Measurements from ENCODE around the gene RASSF8.

RASSF8 gene

DNA sequence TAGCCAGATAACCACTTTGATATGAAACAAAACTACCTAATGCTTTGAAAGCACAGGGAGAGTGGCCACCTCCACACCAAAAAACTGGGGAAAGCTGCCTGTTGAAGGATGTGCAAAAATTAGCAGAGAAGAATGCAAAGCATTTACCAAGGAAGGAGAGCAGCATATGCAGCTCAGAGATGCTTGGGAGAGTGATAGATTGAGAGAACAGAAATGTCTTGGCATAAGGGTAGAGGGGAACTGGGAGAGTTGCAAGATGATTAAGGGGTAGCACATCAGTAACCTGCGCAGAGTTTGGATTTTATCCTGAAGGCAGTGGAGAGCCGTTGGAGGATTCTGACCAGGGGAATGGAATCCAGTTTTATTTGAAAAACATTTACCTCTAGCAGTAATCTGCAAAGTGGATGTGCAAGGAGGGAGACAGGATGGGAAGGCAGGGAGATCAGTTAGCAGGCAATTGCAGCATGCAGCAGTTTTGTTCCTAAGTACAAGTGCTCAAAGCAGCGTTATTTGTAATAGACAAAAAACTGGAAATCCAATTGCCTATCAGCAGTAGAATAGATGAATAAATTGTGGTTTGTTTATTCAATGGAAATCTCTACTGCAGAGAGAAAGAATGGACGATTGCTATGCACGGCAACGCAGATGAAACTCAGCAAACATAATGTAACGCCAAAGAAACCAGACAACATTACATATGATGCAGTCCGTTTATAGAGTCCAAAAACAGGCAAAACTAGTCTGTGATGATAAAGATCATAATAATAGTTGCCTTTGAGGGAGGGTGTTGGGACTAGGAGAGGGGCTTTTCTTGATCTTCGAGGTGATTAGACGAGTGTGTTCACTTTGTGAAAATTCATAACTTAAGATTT, 84.9 kb downstream of the RASSF8 start:
- TF ChIP-seq, protein P1, sequence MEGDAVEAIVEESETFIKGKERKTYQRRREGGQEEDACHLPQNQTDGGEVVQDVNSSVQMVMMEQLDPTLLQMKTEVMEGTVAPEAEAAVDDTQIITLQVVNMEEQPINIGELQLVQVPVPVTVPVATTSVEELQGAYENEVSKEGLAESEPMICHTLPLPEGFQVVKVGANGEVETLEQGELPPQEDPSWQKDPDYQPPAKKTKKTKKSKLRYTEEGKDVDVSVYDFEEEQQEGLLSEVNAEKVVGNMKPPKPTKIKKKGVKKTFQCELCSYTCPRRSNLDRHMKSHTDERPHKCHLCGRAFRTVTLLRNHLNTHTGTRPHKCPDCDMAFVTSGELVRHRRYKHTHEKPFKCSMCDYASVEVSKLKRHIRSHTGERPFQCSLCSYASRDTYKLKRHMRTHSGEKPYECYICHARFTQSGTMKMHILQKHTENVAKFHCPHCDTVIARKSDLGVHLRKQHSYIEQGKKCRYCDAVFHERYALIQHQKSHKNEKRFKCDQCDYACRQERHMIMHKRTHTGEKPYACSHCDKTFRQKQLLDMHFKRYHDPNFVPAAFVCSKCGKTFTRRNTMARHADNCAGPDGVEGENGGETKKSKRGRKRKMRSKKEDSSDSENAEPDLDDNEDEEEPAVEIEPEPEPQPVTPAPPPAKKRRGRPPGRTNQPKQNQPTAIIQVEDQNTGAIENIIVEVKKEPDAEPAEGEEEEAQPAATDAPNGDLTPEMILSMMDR (IDR thresholded peaks at IDR 0.05; ENCODE audit: low read depth, low read length): no peak
- H3K4me3 ChIP-seq (ENCODE audit: low read depth, low read length): no peak overlapping the region

DNA sequence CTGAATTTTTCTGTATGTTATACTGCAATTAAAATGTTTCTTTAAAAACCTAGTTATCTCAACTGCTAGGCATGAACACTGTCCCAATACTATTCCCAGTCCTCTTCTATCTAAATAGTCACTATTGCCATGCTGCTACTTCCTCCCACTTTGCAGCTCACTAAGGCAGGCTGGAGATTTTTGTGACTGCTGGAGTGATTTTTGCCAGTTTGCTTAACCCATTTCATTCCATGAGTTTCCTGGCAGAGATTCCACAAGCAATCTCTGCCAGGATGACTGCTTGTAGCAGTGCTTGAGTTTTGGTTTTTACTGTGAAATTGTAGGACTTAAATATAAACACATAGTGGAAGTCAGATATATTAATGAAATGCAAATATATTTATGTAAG, 85.5 kb downstream of the RASSF8 start:
- H3K4me3 ChIP-seq (ENCODE audit: low read depth, low read length): no peak overlapping the region
- TF ChIP-seq, protein P1 (IDR thresholded peaks at IDR 0.05; ENCODE audit: low read depth, low read length): no peak

DNA sequence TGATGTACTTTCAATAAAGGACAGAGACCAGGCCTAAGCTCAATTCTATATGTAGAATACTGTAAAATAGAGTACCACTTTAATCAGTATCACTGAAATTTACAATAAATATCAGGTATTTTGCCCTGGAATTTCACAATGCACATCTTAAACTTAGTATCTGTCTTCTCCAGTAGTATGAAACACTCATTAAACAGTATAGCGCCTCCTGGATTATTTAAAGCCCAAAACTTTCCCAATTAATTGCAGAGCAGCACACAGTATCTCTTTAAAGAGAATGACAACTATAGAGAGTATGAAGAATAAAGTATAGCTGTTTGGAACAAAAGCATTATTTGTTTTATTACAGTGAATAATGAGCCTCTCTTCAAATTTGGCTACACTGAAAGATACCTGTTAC, 86.1 kb downstream of the RASSF8 start:
- no peak overlapping the region for H3K4me3 ChIP-seq (ENCODE audit: low read depth, low read length)
- TF ChIP-seq, protein P1 (IDR thresholded peaks at IDR 0.05; ENCODE audit: low read depth, low read length): no peak

DNA sequence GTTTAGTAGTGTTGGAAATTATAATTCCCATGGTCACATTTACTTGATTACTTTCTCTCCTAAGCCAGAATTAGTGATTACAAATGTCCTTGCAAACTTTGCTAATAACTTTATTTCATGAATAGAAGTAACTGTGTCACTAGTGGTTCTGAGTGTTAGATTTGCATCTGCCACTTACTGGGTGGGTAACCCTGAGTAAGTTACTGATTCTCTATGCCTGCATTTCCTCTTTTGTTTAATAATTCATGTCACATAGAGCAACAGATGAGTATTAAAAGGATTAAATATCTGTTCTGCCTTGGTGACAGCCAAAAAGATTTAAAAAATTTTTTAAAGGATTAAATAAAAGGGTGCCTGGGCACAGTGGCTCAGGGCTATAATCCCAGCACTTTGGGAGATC, 87.7 kb downstream of the RASSF8 start:
- no peak overlapping the region for H3K4me3 ChIP-seq (ENCODE audit: low read depth, low read length)
- TF ChIP-seq, protein P1 (IDR thresholded peaks at IDR 0.05; ENCODE audit: low read depth, low read length): no peak

DNA sequence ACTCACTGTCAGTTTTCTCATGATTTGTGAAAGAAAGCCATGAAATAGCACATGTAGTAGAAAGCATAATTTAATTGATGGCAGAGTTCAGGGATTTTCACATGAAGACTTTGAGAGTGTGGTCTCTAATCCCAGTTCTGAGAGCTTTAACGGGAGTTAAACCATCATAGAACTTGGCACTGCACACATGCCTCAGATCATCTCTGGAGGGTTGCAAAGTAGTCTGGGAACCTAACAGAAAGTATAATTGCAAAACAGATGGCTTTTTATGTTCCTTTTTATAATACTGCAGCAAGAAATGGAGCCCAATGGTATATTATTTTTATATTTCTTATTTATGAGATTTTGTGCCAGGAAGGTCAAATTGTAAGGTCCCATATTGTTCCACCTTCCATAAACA, 88.4 kb downstream of the RASSF8 start:
- TF ChIP-seq, protein P1 (IDR thresholded peaks at IDR 0.05; ENCODE audit: low read depth, low read length): no peak
- no peak overlapping the region for H3K4me3 ChIP-seq (ENCODE audit: low read depth, low read length)

DNA sequence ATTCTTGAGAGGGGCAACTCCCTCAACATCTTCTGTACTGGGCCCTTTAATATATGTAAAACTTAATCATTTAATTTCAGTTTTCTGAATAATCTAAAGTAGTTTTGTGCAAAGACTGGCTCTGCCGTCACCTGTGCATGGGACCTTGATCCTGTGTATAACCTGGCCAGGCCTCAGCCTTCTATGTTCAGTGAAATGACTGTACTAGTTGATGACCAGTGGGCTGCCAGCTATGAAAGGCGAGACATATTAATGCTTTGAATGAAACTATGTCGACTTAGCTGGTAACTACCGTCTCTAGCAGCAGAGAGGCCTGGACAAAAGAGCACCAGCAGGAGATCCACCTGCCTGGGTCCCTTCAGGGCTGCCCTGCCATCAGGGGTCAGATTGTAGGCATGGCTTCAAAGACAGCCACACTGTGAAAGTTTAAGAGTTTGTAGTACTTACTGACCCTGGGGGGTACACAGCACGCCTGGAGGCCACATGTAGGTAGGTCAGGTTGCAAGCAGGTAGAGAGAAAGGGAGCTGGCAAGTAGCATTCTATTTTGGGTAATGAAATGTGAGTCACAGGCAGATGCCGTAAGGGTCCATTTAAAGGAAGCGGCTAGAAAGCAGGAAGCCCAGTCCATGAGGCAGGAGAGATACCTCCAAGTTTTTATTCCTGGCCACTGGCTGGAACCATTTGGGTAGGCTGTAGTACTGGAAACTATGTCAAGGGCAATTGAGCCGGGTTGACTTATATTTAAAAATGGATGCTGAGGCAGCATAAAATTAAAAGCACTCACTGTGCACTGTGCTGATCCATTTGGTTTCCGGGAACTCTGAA, 89.1 kb downstream of the RASSF8 start:
- TF ChIP-seq, protein P1 (IDR thresholded peaks at IDR 0.05; ENCODE audit: low read depth, low read length): no peak
- no peak overlapping the region for H3K4me3 ChIP-seq (ENCODE audit: low read depth, low read length)

DNA sequence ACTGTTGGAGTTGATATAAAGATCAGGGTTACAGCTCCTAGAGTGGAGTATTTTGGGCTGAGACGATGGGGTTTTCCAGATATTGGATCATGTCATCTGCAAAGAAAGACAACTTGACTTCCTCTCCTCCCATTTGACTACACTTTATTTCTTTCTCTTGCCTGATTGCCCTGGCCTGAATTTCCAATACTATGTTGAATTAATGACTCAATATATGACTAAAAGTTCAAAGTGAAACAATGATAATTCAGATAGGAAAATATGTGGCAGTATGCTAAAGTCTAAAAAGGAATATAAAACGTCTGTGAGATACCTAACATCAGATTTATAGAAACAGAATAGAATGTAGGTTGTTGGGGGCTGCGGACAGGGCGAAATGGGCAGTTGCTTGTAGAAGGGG, 94.2 kb downstream of the RASSF8 start:
- no peak overlapping the region for H3K4me3 ChIP-seq (ENCODE audit: low read depth, low read length)
- TF ChIP-seq, protein P1 (IDR thresholded peaks at IDR 0.05; ENCODE audit: low read depth, low read length): no peak

Data from WI38 (cell line).